HepG2 (cell line): Measurements from ENCODE around the gene VCPKMT. TPM values are rescaled to one million over a fixed set of nuclear protein-coding genes. Genes with fewer than 3 reads are reported as not detected.

ENCODE experiments used
- CREM ChIP-seq, 2 experiments: sonication (generic) in 1 of 2; formaldehyde crosslinking in 1 of 2; IDR thresholded peaks; 2 replicates each; pipeline versions ENCODE4 v1.4.0 to v1.6.1; 2016 to 2020; ENCODE audit warnings: antibody characterized with exemption in 1 of 2, mild to moderate bottlenecking in 1 of 2, missing genetic modification reagents in 1 of 2
- GLMP ChIP-seq: sonication (generic); formaldehyde crosslinking; IDR thresholded peaks from 2 replicates; pipeline ENCODE4 v1.9.0; 2021; ENCODE audit warnings: missing genetic modification reagents, mild to moderate bottlenecking, borderline replicate concordance
- NFKB2 ChIP-seq: sonication (generic); formaldehyde crosslinking; IDR thresholded peaks from 2 replicates; pipeline ENCODE4 v1.4.0; 2020; ENCODE audit warnings: missing genetic modification reagents, borderline replicate concordance
- SNAPC2 ChIP-seq: sonication (generic); formaldehyde crosslinking; IDR thresholded peaks from 2 replicates; pipeline ENCODE4 v1.8.1; 2022; ENCODE audit warnings: mild to moderate bottlenecking, missing genetic modification reagents
- ZNF230 ChIP-seq: sonication (generic); formaldehyde crosslinking; IDR thresholded peaks from 2 replicates; pipeline ENCODE4 v1.4.0; 2020; ENCODE audit warnings: mild to moderate bottlenecking, missing genetic modification reagents
- ZNF468 ChIP-seq: sonication (generic); formaldehyde crosslinking; IDR thresholded peaks from 2 replicates; pipeline ENCODE4 v1.8.0; 2022; ENCODE audit warnings: mild to moderate bottlenecking, moderate library complexity, missing genetic modification reagents
- ZNF546 ChIP-seq: sonication (generic); formaldehyde crosslinking; conservative IDR thresholded peaks from 2 replicates; pipeline ENCODE4 v1.8.1; 2023; ENCODE audit warnings: mild to moderate bottlenecking, missing genetic modification reagents
- ZSCAN21 ChIP-seq: sonication (generic); formaldehyde crosslinking; IDR thresholded peaks from 2 replicates; pipeline ENCODE4 v1.8.0; 2022; ENCODE audit warnings: mild to moderate bottlenecking, missing genetic modification reagents, moderate library complexity, borderline replicate concordance
- polyA plus RNA-seq, 8 experiments: library from polyadenylated mRNA; depleted of rRNA in 3 of 8; stranded (reverse) in 7 of 8; unstranded in 1 of 8; fragments of >200 nt; fragmentation: Illumina TruSeq in 4 of 8; extraction: Trizol in 4 of 8; gene quantifications; 2 replicates each; pipeline versions ENCODE4 v1.2.1 to v1.2.3, GENCODE V29; 2011 to 2016; ENCODE audit warnings: low read depth in 4 of 8, missing spikeins in 1 of 8, mixed read lengths in 1 of 8; ENCODE audit not compliant: insufficient read depth in 1 of 8
- total RNA-seq, 5 experiments: library from RNA; depleted of rRNA; stranded (reverse); fragments of >200 nt; fragmentation: Illumina TruSeq; extraction: Trizol; gene quantifications; 2 replicates each; pipeline ENCODE4 v1.2.3, GENCODE V29; 2016; ENCODE audit warnings: low read depth in 1 of 5
- TF ChIP-seq, protein P1 (sequence below): sonication (generic); formaldehyde crosslinking; IDR thresholded peaks from 2 replicates; pipeline ENCODE4 v1.4.0; 2020; ENCODE audit warnings: missing genetic modification reagents
- TF ChIP-seq, protein P2 (sequence below), 2 experiments: sonication (generic) in 1 of 2; formaldehyde crosslinking in 1 of 2; IDR thresholded peaks; 2 replicates each; pipeline versions ENCODE4 v1.4.0 to v1.6.1; 2016 to 2020; ENCODE audit warnings: borderline replicate concordance in 1 of 2, low read depth in 1 of 2, mild to moderate bottlenecking in 1 of 2, missing genetic modification reagents in 1 of 2
- TF ChIP-seq, protein P3 (sequence below): IDR thresholded peaks from 2 replicates; pipeline ENCODE4 v1.6.1; 2016

The VCPKMT gene
- total and polyA plus RNA-seq, 2 of the 13 experiments (the other 11 are each of a cell fraction or from before 2014, with no cell fraction given), result 3.9 to 5.4 TPM

DNA sequence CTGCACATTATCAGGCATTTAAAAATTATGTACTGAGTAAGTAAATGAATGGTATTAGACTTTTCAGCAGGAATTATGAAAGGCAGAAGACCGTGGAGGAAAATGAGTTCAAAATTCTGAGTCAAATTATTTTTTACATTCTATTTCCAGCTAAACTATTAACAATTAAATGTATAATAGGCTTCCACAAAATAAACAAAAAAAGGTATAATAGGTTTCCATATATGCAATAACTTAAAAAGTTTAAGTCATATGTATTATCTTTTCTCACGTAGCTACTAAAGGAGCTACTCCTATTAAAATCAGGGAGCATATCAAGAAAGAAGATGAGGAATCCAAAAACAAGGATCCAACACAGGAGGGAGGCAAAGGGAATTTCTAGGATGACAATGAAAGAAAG lies 11.4 kb upstream of the VCPKMT start (continued):
- TF ChIP-seq, protein P1, sequence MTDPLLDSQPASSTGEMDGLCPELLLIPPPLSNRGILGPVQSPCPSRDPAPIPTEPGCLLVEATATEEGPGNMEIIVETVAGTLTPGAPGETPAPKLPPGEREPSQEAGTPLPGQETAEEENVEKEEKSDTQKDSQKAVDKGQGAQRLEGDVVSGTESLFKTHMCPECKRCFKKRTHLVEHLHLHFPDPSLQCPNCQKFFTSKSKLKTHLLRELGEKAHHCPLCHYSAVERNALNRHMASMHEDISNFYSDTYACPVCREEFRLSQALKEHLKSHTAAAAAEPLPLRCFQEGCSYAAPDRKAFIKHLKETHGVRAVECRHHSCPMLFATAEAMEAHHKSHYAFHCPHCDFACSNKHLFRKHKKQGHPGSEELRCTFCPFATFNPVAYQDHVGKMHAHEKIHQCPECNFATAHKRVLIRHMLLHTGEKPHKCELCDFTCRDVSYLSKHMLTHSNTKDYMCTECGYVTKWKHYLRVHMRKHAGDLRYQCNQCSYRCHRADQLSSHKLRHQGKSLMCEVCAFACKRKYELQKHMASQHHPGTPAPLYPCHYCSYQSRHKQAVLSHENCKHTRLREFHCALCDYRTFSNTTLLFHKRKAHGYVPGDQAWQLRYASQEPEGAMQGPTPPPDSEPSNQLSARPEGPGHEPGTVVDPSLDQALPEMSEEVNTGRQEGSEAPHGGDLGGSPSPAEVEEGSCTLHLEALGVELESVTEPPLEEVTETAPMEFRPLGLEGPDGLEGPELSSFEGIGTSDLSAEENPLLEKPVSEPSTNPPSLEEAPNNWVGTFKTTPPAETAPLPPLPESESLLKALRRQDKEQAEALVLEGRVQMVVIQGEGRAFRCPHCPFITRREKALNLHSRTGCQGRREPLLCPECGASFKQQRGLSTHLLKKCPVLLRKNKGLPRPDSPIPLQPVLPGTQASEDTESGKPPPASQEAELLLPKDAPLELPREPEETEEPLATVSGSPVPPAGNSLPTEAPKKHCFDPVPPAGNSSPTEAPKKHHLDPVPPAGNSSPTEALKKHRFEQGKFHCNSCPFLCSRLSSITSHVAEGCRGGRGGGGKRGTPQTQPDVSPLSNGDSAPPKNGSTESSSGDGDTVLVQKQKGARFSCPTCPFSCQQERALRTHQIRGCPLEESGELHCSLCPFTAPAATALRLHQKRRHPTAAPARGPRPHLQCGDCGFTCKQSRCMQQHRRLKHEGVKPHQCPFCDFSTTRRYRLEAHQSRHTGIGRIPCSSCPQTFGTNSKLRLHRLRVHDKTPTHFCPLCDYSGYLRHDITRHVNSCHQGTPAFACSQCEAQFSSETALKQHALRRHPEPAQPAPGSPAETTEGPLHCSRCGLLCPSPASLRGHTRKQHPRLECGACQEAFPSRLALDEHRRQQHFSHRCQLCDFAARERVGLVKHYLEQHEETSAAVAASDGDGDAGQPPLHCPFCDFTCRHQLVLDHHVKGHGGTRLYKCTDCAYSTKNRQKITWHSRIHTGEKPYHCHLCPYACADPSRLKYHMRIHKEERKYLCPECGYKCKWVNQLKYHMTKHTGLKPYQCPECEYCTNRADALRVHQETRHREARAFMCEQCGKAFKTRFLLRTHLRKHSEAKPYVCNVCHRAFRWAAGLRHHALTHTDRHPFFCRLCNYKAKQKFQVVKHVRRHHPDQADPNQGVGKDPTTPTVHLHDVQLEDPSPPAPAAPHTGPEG (CRISPR knock-in tag), result no peak
- TF ChIP-seq ZNF468 (CRISPR knock-in tag), result no peak
- TF ChIP-seq, protein P2, sequence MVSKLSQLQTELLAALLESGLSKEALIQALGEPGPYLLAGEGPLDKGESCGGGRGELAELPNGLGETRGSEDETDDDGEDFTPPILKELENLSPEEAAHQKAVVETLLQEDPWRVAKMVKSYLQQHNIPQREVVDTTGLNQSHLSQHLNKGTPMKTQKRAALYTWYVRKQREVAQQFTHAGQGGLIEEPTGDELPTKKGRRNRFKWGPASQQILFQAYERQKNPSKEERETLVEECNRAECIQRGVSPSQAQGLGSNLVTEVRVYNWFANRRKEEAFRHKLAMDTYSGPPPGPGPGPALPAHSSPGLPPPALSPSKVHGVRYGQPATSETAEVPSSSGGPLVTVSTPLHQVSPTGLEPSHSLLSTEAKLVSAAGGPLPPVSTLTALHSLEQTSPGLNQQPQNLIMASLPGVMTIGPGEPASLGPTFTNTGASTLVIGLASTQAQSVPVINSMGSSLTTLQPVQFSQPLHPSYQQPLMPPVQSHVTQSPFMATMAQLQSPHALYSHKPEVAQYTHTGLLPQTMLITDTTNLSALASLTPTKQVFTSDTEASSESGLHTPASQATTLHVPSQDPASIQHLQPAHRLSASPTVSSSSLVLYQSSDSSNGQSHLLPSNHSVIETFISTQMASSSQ (IDR thresholded peaks at IDR 0.05; ENCODE audit: low read depth), result no peak
- TF ChIP-seq, protein P2 (CRISPR knock-in tag; IDR thresholded peaks at IDR 0.05; ENCODE audit: borderline replicate concordance), result no peak
- TF ChIP-seq ZSCAN21, result no peak
- TF ChIP-seq CREM (IDR thresholded peaks at IDR 0.05), result no peak
- no peak for TF ChIP-seq CREM (CRISPR knock-in tag; IDR thresholded peaks at IDR 0.05)
- TF ChIP-seq, protein P3, sequence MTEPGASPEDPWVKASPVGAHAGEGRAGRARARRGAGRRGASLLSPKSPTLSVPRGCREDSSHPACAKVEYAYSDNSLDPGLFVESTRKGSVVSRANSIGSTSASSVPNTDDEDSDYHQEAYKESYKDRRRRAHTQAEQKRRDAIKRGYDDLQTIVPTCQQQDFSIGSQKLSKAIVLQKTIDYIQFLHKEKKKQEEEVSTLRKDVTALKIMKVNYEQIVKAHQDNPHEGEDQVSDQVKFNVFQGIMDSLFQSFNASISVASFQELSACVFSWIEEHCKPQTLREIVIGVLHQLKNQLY (CRISPR knock-in tag), result no peak
- TF ChIP-seq ZNF230, result no peak
- TF ChIP-seq ZNF546 (CRISPR knock-in tag), result no peak
- no peak for TF ChIP-seq GLMP (CRISPR knock-in tag)
- no peak for TF ChIP-seq SNAPC2
- no peak for TF ChIP-seq NFKB2 (CRISPR knock-in tag)
